Neuronal stem cell (in vitro differentiated cells): ENCODE data around the gene FAM20C.

Source experiments
- DNase-seq: peaks from one replicate; pipeline ENCODE4 v3.0.0-alpha.2; 2013; ENCODE audit warnings: low spot score
- H2AFZ ChIP-seq: one replicate; pipeline ENCODE4 v1.6.1; 2013; ENCODE audit warnings: mild to moderate bottlenecking, low read length, inconsistent platforms
- H2AK5ac ChIP-seq: 2 replicates; pipeline ENCODE4 v1.6.1; 2013; ENCODE audit warnings: low read depth, mild to moderate bottlenecking, inconsistent platforms, low read length, moderate library complexity, mixed read lengths
- H2BK120ac ChIP-seq: 2 replicates; pipeline ENCODE4 v1.6.1; 2013; ENCODE audit warnings: low read depth, mild to moderate bottlenecking, inconsistent platforms, low read length, moderate library complexity, mixed read lengths
- H2BK12ac ChIP-seq: one replicate; pipeline ENCODE4 v1.6.1; 2013; ENCODE audit warnings: low read length, inconsistent platforms
- H2BK15ac ChIP-seq: 2 replicates; pipeline ENCODE4 v1.6.1; 2013; ENCODE audit warnings: mild to moderate bottlenecking, low read length, inconsistent platforms, mixed read lengths
- H2BK5ac ChIP-seq: one replicate; pipeline ENCODE4 v1.6.1; 2013; ENCODE audit warnings: inconsistent platforms, mild to moderate bottlenecking, low read length, moderate library complexity
- H3K14ac ChIP-seq: one replicate; pipeline ENCODE4 v1.6.1; 2013; ENCODE audit warnings: low read length, inconsistent platforms
- H3K18ac ChIP-seq: 2 replicates; pipeline ENCODE4 v1.6.1; 2013; ENCODE audit warnings: low read length, inconsistent platforms
- H3K23ac ChIP-seq: 2 replicates; pipeline ENCODE4 v1.6.1; 2013; ENCODE audit warnings: low read depth, mild to moderate bottlenecking, mixed read lengths, low read length, inconsistent platforms; ENCODE audit not compliant: poor library complexity
- H3K27ac ChIP-seq: replicated peaks from 3 replicates; pipeline ENCODE4 v1.5.1; 2013; ENCODE audit warnings: low read length, inconsistent platforms
- H3K27me3 ChIP-seq, 3 experiments: 2 replicates each; pipeline ENCODE4 v1.6.1; 2013; ENCODE audit warnings: low read length in 3 of 3, mild to moderate bottlenecking in 2 of 3, inconsistent platforms in 1 of 3, low read depth in 1 of 3, mixed read lengths in 1 of 3, moderate library complexity in 1 of 3; ENCODE audit not compliant: control insufficient read depth in 3 of 3, insufficient read depth in 3 of 3
- H3K36me3 ChIP-seq, 2 donors: replicated peaks in 1 of 2; 2 replicates each; pipeline ENCODE4 v1.6.1; 2013; ENCODE audit warnings: low read length in 2 of 2; ENCODE audit not compliant: control insufficient read depth in 2 of 2, insufficient read depth in 2 of 2
- H3K4ac ChIP-seq: 2 replicates; pipeline ENCODE4 v1.6.1; 2013; ENCODE audit warnings: inconsistent platforms, mild to moderate bottlenecking, low read length, moderate library complexity
- H3K4me1 ChIP-seq, 2 donors: 1 replicate in 1 of 2; 2 replicates in 1 of 2; pipeline ENCODE4 v1.6.1; 2013; ENCODE audit warnings: low read length in 2 of 2, low read depth in 1 of 2; ENCODE audit not compliant: control insufficient read depth in 2 of 2, insufficient read depth in 1 of 2
- H3K4me2 ChIP-seq: one replicate; pipeline ENCODE4 v1.6.1; 2013; ENCODE audit warnings: mild to moderate bottlenecking, low read length, inconsistent platforms; ENCODE audit not compliant: insufficient read depth, poor library complexity, severe bottlenecking
- H3K4me3 ChIP-seq, 2 donors: 2 replicates each; pipeline ENCODE4 v1.5.1; 2013; ENCODE audit warnings: low read length in 2 of 2, mild to moderate bottlenecking in 2 of 2, inconsistent platforms in 1 of 2, moderate library complexity in 1 of 2
- H3K79me1 ChIP-seq: one replicate; pipeline ENCODE4 v1.6.1; 2013; ENCODE audit warnings: low read depth, mild to moderate bottlenecking, inconsistent platforms, low read length, moderate library complexity
- H3K9ac ChIP-seq: one replicate; pipeline ENCODE4 v1.6.1; 2013; ENCODE audit warnings: mild to moderate bottlenecking, low read depth, low read length, inconsistent platforms; ENCODE audit not compliant: poor library complexity
- H3K9me3 ChIP-seq, 2 donors: replicated peaks in 1 of 2; 2 replicates each; pipeline versions ENCODE3 to v1.6.1; 2013; ENCODE audit warnings: low read length in 2 of 2, mild to moderate bottlenecking in 2 of 2, inconsistent platforms in 1 of 2, low read depth in 1 of 2, mixed read lengths in 1 of 2, moderate library complexity in 1 of 2; ENCODE audit not compliant: control insufficient read depth in 2 of 2, insufficient read depth in 1 of 2
- H4K8ac ChIP-seq: one replicate; pipeline ENCODE4 v1.6.1; 2013; ENCODE audit warnings: low read depth, mild to moderate bottlenecking, inconsistent platforms, low read length, moderate library complexity
- H4K91ac ChIP-seq: one replicate; pipeline ENCODE4 v1.6.1; 2013; ENCODE audit warnings: low read length, low read depth, mild to moderate bottlenecking, inconsistent platforms; ENCODE audit not compliant: poor library complexity
- WGBS, 2 donors: extraction: QIAGEN DNeasy Blood & Tissue Kit; methylation state at CpG; one replicate each; pipeline ENCODE4 v1.1.7; 2013; ENCODE audit warnings: missing lambda C conversion rate in 2 of 2, mixed read lengths in 1 of 2; ENCODE audit not compliant: insufficient read length in 2 of 2, insufficient replicate concordance in 1 of 2; ENCODE audit errors: extremely low coverage in 2 of 2; 5-methylcytosine and 5-hydroxymethylcytosine counted together

FAM20C gene

DNA sequence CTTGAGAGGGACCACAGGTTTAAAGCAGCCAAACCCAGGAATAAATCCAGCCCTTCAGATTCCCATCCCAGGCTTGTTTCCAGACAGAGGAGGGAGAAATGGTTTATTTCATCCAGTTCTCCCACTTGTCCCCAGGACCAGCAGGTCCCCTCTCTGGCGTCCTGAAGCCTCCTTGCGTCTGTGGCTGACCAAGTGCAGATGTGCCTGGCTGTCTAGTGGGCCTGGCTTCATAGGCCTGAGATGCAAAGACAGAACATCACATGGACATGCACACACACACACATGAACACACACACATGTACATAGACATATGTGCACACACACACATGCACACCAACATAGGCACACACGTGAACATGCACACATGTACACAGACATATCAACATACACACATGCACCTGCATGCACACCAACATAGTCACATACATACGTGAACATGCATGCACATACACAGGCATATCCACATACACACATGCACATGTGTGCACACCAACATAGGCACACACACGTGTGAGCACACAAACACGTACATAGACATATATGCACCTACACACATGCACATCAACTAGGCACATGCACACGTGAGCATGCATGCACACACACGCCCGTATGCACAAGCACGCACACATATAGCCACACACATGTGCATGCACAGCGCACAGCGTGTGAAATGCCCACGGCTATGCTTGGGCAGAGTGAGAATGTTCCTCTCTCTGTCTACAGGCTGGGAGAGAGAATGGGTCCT lies 108.3 kb downstream of the FAM20C start:
- Histone ChIP-seq H3K14ac (peak overlapping the region; percentile 56), H3K79me1 (no peaks in the 10 kb centered on the region), H2BK5ac (no peak overlapping the region), H2AFZ (no peak overlapping the region), H3K27me3 (peaks cover 0 to 18% (median 0%) of the 10 kb centered on the region in 3 experiments), H4K8ac (peak overlapping the region; percentile 23), H3K36me3 (no peaks in the 10 kb centered on the region), H3K4me1 (peaks cover 0 to 3% of the 10 kb centered on the region in 2 donors), H4K91ac (no peak overlapping the region), H3K4me3 (peak overlapping the region in 1 of 2 donors; percentile 51), H2AK5ac (peak overlapping the region; percentile 51), H2BK12ac (peak overlapping the region; percentile 0), H2BK120ac (no peak overlapping the region), H3K23ac (peak overlapping the region; percentile 32), H2BK15ac (no peak overlapping the region), H3K9ac (peak overlapping the region; percentile 80), H3K27ac (no peak overlapping the region), H3K9me3 (peaks cover 0 to 6% of the 10 kb centered on the region in 2 donors), H3K4ac (no peak overlapping the region), H3K18ac (peak overlapping the region; percentile 79), H3K4me2 (no peak overlapping the region)
- WGBS, 2 donors, result no CpG with 5 or more reads among the region's 13 CpGs
- no peak for DNase-seq

- H3K27ac ChIP-seq, result no peak overlapping the region
- no peaks in the 10 kb centered on the region for H3K79me1 ChIP-seq
- peaks cover 0 to 3% of the 10 kb centered on the region in 2 donors for H3K4me1 ChIP-seq
- peaks cover 0 to 6% of the 10 kb centered on the region in 2 donors for H3K9me3 ChIP-seq
- H4K8ac ChIP-seq, result peak overlapping the region; percentile 23
- no peaks in the 10 kb centered on the region for H3K36me3 ChIP-seq
- peak overlapping the region; percentile 52 for H2AK5ac ChIP-seq
- peak overlapping the region; percentile 32 for H3K23ac ChIP-seq
- H3K4me2 ChIP-seq, result no peak overlapping the region
- H3K9ac ChIP-seq, result peak overlapping the region; percentile 80
- H2BK120ac ChIP-seq, result no peak overlapping the region
- peak overlapping the region; percentile 58 for H2BK12ac ChIP-seq
- H2BK5ac ChIP-seq, result peak overlapping the region; percentile 8
- H3K18ac ChIP-seq, result peak overlapping the region; percentile 79
- no peak overlapping the region for H3K4me3 ChIP-seq
- H2AFZ ChIP-seq, result no peak overlapping the region
- no peak overlapping the region for H3K14ac ChIP-seq
- DNase-seq, result no peak
- no CpG with 5 or more reads among the region's 34 CpGs for WGBS, 2 donors
- H3K4ac ChIP-seq, result no peak overlapping the region
- no peak overlapping the region for H4K91ac ChIP-seq
- H3K27me3 ChIP-seq, result peaks cover 0 to 18% (median 0%) of the 10 kb centered on the region in 3 experiments
- H2BK15ac ChIP-seq, result no peak overlapping the region
Observed at GRCh38 chr7:301291-302053, 109.1 kb downstream of the FAM20C start.

- Histone ChIP-seq H3K18ac (peak overlapping the region; percentile 42), H3K27me3 (peaks cover 0 to 18% (median 0%) of the 10 kb centered on the region in 3 experiments), H3K23ac (no peak overlapping the region), H4K8ac (no peak overlapping the region), H2BK15ac (peak overlapping the region; percentile 5), H4K91ac (no peak overlapping the region), H3K27ac (no peak overlapping the region), H3K4me1 (peaks cover 0 to 3% of the 10 kb centered on the region in 2 donors), H2BK12ac (peak overlapping the region; percentile 53), H3K14ac (no peak overlapping the region), H2BK5ac (peak overlapping the region; percentile 48), H3K4me2 (no peak overlapping the region), H3K4ac (no peak overlapping the region), H3K36me3 (no peaks in the 10 kb centered on the region), H3K9ac (no peak overlapping the region), H3K9me3 (peaks cover 0 to 9% of the 10 kb centered on the region in 2 donors), H2AFZ (no peak overlapping the region), H2AK5ac (peak overlapping the region; percentile 52), H3K4me3 (no peak overlapping the region), H3K79me1 (no peaks in the 10 kb centered on the region), H2BK120ac (no peak overlapping the region)
- no peak for DNase-seq
- no CpG with 5 or more reads among the region's 18 CpGs for WGBS, 2 donors
Observed at GRCh38 chr7:302054-302992, 110.0 kb downstream of the FAM20C start.
